ENCODE results near the gene ELOVL1.

Gene ELOVL1

DNA sequence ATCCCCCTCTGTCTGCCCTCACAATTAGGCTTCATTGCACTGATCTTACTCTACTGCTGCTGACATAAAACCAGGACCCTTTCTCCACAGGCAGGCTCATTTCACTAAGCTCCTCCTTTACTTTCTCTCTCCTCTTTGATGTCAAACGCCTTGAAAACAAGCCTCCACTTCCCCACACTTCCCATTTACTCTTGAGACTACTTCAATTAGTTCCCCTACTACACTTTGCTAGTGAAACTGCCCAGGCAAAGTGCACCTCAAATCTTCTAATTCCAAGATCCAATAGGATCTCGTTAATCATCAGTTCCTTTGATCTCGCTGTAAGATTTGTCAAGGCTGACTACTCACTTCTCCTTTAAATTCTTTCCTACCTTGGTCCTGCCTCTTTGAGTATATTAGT, 14.9 kb downstream of the ELOVL1 start:
- no peak for DNase-seq

DNA sequence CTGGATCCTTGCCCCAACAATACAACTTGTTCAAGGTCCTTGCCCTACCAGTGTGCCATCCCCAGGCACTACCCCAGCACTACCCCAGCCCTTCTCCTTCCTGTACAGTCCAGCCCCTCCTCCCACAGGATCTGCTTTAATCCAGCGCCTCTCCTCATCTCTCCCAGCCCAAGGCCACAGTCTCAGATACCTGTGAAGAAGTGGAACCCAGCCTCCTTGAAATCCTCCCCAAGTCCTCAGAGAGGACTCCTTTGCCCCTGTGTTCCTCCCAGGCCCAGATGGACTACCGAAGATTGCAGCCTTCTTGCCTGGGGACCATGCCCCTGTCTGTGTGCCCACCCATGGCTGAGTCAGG, 15.5 kb downstream of the ELOVL1 start:
- no peak for DNase-seq

DNA sequence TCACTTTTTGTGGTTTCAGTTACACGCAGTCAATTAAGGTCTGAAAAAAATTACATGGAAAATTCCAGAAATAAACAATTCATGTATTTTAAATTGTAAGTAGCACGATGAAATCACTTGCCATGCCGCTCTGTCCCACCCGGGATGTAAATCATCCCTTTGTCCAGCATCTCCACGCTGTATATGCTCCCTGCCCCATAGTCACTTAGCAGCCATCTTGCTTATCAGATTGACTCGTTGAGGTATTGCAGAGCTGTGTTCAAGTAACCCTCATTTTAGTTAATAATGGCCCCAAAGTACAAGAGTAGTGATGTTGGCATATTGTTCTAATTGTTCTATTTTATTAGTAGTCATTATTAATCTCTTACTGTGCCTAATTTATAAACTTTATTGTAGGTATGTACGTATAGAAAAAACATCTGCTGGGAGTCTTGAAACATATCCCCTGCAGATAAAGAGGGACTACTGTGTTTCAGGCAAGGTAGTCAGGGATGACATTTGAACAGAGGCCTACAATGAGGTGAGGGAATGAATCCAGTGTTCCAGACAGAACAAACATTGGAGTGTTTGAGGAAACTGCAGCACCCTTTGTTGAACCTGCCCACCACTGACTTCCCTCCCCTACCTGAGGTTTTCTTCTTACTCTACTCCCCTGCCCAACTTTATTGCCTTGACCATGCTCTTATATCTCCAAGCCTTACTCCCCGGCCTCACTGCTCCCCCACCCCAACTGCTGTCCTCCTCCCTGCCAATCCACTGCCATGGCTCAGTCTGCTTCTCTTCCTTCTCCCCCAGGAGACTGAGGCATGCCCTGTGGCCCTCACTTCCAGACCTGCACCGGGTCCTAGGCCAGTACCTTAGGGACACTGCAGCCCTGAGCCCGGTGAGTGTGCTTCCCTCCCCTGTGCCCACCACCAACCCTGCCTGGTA, 16.1 kb downstream of the ELOVL1 start:
- DNase-seq, result no peak

DNA sequence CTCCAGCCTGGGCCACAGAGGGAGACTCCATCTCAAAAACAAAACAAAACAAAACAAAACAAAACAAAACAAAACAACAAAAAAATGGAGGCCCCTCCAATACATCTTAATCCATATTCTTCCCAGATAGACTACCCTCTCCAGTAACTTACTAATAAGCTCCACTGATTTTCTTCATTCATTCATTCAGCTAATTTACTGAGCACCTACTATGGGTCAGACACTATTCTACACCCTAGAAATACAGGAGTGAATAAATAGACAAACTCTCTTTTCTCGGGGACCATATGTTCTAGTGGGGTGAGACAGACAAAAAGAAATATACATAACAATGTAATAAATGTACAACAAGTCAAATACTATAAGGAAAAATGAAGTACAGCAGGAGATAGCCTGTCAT, 16.8 kb downstream of the ELOVL1 start:
- no peak for DNase-seq

DNA sequence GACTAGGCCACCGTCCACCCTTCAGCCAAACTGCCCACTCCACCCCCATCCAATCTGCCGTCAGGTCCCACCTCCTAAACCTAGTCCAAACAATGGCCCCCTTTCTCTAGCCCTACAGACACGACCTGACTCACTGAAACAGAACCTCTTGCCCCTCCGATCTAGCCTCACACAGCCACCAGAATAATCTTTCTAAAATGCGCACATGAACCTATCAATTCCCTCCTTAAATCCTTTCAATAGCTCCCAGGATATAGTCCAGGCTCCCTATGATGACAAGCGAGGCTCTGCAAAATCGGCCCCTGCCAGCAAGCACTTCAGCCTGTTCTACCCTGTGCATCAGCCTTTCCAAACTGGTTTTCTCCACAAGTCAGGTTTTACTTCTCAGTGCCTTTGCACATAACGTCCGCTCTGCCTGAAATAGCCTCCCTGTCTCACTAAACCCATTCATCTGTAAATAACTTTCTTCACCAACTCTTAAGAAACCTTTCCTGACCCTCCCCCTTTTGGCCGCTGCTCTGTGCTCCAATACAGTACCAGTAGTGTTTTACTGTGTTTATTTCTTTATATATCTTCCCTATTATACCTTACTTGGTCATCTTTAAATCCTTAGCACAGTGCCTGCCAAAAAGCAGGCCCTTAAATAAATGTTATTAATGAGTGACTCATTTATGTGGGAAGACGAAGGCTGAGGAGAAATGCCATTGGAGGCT, 18.1 kb downstream of the ELOVL1 start:
- no peak for DNase-seq

DNA sequence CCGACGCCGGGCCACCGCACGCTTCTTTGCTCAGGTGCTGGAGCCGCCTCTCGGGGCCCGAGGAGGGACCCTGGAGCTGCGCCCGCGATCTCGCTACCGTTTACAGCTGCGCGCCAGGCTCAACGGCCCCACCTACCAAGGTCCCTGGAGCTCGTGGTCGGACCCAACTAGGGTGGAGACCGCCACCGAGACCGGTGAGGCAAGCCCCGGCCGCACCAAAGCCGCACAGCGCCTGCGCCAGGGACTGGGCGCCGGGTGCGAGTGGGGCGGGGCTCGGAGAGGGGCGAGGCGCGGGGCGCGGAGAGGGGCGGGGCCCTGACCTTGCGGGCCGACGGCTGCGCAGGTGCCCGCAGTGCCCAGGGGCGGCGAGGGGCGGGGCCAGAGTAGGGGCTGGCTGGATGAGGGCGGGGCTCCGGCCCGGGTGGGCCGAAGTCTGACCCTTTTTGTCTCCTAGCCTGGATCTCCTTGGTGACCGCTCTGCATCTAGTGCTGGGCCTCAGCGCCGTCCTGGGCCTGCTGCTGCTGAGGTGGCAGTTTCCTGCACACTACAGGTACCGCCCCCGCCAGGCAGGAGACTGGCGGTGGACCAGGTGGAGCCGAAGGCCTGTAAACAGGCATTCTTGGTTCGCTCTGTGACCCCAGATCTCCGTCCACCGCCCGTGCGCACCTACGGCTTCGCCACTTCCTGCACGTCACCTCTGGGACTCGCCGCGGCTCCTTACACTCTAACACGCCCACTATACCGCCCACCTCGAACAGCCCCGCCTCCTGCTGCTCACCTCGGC, 18.8 kb downstream of the ELOVL1 start:
- DNase-seq, result no peak

DNA sequence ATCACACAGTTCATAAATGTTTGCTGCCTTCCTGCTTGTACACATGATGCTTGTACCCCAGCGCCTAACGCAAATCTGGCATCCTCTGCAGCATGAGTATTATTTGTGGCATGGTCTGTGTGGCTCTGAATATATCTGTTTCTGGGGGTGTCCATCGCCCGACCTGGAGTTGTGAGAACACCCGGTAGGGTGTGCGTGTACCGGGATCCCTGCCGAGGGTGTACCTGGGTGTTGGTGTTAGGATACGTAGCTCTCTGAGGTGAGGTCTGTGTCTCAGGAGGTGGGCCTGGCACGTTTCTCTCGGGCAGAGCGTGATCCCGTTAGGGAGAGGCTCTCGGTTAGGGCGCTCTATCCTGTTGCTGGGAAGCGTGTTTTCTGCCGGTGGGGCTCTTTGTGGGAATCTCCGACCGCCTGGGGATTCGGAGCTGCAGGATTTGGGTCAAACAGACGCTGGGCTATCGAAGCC, 19.4 kb downstream of the ELOVL1 start:
- no peak for DNase-seq

DNA sequence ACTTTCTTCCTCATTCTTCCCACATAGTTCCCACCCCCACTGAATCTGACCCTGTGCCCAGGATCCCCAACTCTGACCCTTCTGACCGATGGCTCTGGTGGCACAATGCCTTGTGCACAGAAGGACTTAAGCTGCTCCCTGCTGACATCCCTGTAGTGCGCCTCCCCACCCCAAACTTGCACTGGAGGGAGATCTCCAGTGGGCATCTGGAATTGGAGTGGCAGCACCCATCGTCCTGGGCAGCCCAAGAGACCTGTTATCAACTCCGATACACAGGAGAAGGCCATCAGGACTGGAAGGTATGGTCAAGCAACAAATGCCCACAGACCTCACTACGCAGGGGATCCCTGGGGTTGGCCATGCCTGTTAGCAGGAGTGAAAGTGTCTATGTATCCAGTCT, 21.2 kb downstream of the ELOVL1 start:
- DNase-seq, result no peak

DNA sequence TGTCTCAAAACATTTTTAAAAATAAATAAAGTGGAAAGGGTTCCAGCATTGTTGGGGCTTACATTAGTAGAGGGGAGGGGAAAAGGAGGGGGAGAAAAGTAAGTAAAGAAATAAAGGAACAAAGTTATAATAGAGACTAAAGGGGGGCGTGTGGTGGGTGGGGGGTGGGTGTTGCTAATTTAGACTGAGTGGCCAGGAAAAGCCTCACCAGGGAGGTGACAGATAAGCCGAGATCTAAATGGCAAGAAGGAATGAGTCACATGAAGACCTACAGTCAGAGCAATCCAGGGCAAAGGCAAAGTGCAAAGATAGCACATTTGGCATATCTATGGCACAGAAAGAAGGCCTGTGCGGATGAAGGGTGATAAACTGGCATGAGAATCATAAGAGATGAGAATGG, 22.7 kb downstream of the ELOVL1 start:
- DNase-seq, result no peak

DNA sequence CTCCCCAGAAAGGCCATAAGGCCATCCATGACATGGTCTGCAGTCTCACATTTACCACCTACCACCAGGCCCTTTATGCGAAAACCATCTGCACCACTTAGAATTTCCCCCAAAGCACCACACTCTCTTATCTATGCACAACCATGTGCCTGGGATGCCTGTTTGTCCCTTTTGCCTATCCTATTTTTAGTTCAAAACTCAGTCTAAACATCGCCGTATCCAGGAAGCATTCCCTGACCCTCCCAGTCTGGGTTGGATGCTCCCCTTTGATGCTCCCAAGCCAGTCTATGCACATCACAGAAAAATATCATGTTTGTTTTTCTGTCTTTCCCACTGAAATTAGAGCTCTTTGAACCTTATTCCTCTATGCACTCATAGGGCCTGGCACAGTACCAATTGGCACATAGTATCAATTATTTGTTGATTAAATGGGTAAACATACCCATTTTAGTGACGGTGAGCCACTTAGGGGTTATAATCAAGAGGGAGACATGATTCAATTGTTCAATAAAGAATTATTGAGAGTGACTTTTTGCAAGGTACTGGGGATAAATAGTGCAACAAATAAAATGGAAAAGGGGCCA, 23.5 kb downstream of the ELOVL1 start:
- no peak for DNase-seq

DNA sequence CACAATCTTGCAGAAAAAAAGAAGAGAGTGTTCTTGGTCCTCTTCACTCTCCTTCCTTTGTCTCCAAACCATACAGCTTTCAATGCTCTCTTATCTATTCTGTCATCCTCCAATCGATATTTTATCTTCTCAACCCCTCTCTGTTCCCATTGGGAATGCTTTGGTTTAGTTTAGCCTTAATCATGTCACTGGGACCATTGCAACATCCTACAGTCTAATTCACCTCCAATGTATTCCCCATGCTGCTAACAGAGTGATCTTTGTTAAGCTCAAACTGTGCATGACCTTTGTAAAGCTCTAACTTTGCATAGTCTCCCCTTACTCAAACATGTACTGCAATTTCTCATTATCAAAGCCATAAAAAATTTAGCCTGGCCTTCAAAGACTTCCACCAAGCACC, 27.3 kb downstream of the ELOVL1 start:
- DNase-seq, result no peak

DNA sequence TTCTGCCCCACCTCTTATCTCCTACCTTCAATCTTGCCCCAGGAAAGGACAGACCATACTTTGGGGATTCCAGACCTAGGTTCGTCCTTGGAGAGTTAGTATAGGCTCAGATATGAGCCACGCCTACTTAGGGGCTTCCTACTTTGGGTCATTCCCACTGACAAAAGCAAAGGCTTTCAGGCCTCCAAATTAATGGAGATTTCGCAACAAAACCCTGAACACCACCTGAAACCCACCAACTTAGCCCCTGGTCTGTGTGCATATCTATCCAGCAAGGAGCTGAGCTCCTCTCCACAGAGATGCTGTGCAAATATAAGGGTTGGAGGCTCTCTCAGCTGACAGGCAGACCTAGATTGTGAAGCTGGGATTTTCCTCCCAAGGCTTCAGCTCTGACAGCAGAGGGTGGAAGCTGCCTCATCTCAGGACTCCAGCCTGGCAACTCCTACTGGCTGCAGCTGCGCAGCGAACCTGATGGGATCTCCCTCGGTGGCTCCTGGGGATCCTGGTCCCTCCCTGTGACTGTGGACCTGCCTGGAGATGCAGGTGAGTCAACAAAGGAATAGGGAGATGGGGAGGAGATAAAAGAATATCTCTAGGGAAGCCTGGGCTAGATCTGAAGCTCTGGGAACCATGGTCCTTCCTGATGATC, 28.1 kb downstream of the ELOVL1 start:
- DNase-seq, result no peak

DNA sequence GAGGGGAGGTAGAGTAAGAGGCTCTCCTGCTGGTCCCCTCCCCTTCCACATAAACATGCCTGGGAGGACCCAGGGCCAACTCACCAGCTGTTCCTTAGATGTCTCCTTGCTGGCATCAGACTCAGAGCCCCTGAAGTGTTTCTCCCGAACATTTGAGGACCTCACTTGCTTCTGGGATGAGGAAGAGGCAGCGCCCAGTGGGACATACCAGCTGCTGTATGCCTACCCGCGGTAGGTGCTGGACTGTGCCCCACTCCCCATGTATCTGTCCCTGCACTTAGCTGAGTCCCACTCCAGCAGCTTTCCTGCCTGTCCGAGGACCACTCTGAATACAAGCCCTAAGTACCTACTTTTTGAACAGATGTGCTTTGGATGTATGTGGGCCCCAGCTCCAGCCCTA, 29.8 kb downstream of the ELOVL1 start:
- DNase-seq, result no peak

DNA sequence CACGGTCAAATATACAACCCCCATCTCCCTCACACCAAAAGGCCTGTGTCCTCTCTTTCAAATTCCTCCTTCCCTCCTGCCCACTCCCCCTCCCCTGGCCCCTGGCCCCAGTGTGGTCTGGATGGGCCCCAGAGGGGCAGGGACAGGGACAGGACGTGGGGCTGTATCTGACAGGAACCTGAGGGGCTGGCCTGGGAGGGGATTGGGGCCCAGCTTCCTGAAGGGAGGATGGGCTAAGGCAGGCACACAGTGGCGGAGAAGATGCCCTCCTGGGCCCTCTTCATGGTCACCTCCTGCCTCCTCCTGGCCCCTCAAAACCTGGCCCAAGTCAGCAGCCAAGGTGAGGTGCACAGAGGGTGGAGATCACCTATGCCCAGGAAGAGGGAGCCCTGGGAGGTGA, 30.2 kb downstream of the ELOVL1 start, which contains the start of gene MPL:
Gene MPL, plus strand, starts transcription at position 231 of the 400 bp plus-strand sequence. Its CDS starts 31 bp downstream, at position 262.
- no peak for DNase-seq

DNA sequence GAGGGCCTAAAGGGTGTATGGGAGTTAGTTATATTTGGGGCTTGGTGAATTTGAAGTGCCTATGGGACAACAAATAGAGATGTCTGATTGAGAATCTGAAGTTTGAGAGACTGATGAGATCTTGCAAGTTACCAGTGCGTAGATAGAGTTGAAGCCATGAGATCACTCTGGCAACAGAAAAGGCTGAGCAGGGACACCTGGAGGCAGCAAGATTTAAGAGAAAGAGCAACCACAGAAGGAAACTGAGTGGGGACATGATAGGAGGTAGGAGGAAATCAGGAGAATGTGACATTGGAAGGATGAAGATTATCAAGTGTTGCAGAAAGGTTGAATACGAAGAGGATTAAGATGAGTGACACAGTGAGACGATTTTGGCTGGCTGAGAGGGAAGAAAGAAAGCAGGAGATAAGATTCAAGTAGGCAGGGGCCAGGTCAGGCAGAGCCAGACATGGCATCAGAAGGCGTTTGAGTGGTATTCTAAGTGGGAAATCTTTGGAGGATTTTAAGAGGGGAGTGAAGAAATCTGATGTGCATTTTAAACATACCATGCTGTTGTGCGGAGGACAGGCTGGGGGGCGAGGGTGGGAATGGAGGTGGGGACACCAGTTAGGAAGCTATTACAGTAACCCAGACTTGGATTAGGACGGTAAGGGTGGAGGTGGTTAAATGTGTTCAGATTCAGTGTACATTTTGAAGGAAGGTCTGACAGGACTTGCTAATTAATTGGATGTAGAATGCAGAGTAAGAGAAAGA, 33.2 kb downstream of the ELOVL1 start:
- no peak for DNase-seq

DNA sequence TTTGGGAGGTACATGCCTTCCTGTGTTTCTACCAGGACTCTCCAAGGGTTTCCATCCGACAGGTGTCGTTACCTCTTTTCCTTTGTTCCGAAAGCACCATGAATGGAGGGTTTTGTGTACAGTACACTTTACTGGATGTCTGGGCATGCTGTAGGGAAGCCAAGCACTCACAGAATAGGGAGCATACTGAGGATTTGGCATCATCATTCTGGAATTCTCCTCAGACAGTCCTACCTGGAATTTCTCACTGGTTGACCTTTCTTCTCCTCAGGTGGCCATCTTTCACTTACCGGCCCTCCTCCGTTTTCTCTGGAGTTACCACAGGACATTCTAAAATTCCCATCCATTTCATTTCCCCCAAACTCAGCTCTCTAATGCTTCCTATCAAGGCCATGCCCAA, 36.1 kb downstream of the ELOVL1 start:
- DNase-seq, result no peak

DNA sequence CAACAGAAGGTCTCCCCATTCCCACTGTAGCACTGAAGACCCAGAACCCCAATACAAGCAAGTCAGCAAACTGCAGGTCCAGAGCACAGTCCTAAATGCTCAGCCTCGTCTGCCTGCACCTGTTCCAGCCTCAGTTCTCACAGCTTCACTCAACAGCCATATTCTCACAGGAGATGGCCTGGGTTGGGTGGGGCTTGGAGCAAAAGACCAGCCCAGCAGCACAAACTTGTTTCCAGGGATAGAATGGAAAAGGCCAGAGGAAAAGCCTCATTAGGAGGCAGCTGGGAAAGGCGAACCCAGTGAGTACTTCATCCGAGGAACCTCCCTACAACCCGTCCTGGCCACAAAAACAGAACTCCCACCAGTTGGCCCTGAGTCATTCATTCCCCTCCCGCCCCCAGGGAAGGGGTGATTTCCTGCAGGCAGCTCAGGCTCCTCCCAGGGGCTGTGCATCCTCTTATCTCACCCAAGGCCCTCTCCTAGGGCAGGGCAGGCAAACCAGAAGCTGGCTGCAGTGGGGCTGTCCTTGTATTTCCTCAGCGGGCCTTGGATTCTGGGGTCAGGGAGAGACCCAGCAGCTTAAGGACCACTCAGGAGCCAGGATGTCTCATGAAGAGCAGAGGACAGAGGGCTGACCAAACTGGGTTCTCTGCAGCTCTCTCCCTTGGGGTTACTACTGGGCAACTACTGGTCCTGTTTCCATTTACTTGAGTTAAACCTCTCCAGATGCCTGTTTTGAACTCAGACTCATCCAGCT, 37.6 kb downstream of the ELOVL1 start:
- no peak for DNase-seq

DNA sequence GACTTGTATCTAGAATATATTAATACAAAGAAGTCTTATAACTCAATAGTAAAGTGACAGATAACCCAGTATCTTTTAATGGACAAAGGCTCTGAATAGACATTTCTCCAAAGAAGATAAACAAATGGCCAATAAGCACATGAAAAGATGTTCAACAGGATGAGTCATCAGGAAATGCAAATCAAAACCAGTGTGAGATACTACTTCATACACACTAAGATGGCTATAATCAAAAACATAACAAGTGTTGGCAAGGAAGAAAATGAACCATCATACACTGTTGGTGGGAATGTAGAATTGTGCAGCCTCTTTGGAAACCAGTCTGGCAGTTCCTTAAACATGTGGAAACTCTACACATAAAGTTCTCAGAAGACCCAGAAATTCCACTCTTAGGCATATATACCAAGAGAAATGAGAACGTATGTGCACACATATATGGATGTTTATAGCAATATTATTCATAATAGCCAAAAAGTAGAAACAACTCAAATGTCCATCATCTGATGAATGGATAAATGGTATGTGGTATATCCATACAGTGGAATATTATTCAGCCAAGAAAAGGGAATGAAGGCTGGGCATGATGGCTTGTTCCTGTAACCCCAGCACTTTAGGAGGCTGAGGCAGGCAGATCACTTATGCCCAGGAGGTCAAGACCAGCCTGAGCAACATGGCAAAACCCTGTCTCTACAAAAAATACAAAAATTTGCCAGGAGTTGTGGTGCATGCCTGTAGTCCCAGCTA, 40.1 kb downstream of the ELOVL1 start:
- DNase-seq, result no peak

DNA sequence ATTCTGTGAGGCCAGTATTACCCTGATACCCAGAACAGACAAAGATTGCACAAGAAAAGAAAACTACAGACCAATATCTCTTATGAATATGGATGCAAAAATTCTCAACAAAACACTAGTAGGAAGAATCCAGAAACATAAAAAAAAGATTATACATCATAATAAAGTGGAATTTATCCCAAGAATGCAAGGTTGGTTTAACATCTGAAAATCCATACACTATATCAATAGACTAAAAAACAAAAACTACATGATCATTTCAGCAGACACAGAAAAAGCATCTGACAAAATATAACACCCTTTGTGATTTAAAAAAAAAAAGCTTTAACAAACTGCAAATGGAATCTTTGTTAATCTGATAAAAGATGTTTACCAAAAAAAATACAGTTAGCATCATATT, 42.4 kb downstream of the ELOVL1 start:
- DNase-seq, result no peak

DNA sequence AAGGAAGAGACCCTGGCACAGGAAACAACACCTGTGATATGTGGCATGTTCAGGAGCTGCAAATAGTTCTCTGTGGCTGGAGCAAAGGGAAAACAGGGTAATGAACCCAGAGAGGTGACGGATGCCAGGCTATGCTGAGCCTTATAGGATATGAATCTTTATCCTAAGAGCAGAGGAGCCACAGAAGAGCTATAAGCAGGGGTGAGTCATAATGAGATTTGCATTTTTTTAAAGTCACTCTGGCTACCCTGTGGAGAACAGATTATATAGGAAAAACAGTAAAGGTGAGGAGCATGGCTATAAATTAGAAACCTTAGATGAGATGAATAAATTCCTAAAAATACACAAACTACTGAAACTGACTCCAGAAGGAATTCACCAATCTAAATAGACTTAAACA, 43.0 kb downstream of the ELOVL1 start:
- no peak for DNase-seq

Measured in NK-92 treated with Interleukin-12 subunit alpha and Interleukin-12 subunit beta, amount 100 ng/mL, for 24 hours (cell line).